Neural crest cell (in vitro differentiated cells): Measurements from ENCODE around the gene WIPF2. TPM values are rescaled to one million over a fixed set of nuclear protein-coding genes. Genes with fewer than 3 reads are reported as not detected.
A peak's percentile ranks its signal among the peaks of the same experiment; 100 is the strongest.

Experiments used
- DNase-seq: peaks from one replicate; pipeline ENCODE4 v3.0.0; 2021; ENCODE audit warnings: low read depth, mixed read lengths, low spot score
- H3K27ac Mint-ChIP-seq: one replicate; pipeline ENCODE4 v1.8.0; 2021; ENCODE audit warnings: mild to moderate bottlenecking, mixed read lengths; ENCODE audit not compliant: unreplicated experiment
- H3K27me3 Mint-ChIP-seq: 2 replicates; pipeline ENCODE4 v1.8.0; 2021; ENCODE audit warnings: low read depth, mild to moderate bottlenecking, mixed read lengths
- H3K36me3 Mint-ChIP-seq: 2 replicates; pipeline ENCODE4 v1.8.0; 2021; ENCODE audit warnings: low read depth, mild to moderate bottlenecking, mixed read lengths
- H3K4me1 Mint-ChIP-seq: 2 replicates; pipeline ENCODE4 v1.8.0; 2021; ENCODE audit warnings: mixed read lengths
- H3K4me3 Mint-ChIP-seq: one replicate; pipeline ENCODE4 v1.8.0; 2021; ENCODE audit warnings: mild to moderate bottlenecking, mixed read lengths
- H3K9me3 Mint-ChIP-seq: 2 replicates; pipeline ENCODE4 v1.8.0; 2021; ENCODE audit warnings: mixed read lengths
- total RNA-seq: library from RNA; stranded (reverse); gene quantifications from 2 replicates; pipeline ENCODE4 v1.2.1, GENCODE V29; 2021
- TF ChIP-seq, protein P1 (sequence below): fragments of 200-600 bp; sonication (generic); conservative IDR thresholded peaks from 2 replicates; pipeline ENCODE4 v1.5.0; 2021; ENCODE audit warnings: antibody characterized with exemption, mild to moderate bottlenecking

The WIPF2 gene
- total RNA-seq, 1 donor from 2014 or later = 28.7 TPM

DNA sequence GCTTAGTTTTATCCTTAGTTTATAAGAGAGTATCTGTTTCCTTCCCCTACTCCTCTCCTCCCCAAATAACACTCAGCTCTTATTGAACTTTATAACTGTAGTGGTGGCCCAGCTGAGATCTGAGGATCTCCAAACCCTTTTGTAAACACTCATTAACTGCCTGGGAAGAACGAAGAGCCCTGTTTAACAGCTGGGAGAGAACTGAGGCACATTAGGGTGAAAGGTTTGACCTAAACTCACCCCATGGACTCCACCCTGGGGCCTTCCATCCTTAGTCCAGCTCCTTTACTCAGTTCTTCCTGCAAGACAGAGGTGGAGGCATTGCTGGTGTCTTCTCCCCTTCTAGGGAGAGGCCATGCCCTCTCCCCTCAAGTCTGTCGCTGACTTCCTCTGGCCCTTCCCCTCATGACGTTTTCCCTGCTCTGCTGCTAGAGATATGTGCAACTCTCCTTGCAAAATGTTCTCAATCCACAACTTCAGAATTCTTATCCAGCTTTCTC, 88.7 kb downstream of the WIPF2 start:
- TF ChIP-seq, protein P1, sequence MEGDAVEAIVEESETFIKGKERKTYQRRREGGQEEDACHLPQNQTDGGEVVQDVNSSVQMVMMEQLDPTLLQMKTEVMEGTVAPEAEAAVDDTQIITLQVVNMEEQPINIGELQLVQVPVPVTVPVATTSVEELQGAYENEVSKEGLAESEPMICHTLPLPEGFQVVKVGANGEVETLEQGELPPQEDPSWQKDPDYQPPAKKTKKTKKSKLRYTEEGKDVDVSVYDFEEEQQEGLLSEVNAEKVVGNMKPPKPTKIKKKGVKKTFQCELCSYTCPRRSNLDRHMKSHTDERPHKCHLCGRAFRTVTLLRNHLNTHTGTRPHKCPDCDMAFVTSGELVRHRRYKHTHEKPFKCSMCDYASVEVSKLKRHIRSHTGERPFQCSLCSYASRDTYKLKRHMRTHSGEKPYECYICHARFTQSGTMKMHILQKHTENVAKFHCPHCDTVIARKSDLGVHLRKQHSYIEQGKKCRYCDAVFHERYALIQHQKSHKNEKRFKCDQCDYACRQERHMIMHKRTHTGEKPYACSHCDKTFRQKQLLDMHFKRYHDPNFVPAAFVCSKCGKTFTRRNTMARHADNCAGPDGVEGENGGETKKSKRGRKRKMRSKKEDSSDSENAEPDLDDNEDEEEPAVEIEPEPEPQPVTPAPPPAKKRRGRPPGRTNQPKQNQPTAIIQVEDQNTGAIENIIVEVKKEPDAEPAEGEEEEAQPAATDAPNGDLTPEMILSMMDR = no peak
- no peak overlapping the region for H3K27ac Mint-ChIP-seq
- H3K27me3 Mint-ChIP-seq = no peaks in the 10 kb centered on the region
- no peaks in the 10 kb centered on the region for H3K9me3 Mint-ChIP-seq
- peaks cover 22% of the 10 kb centered on the region for H3K4me1 Mint-ChIP-seq
- DNase-seq = no peak
- no peaks in the 10 kb centered on the region for H3K36me3 Mint-ChIP-seq
- no peak overlapping the region for H3K4me3 Mint-ChIP-seq

DNA sequence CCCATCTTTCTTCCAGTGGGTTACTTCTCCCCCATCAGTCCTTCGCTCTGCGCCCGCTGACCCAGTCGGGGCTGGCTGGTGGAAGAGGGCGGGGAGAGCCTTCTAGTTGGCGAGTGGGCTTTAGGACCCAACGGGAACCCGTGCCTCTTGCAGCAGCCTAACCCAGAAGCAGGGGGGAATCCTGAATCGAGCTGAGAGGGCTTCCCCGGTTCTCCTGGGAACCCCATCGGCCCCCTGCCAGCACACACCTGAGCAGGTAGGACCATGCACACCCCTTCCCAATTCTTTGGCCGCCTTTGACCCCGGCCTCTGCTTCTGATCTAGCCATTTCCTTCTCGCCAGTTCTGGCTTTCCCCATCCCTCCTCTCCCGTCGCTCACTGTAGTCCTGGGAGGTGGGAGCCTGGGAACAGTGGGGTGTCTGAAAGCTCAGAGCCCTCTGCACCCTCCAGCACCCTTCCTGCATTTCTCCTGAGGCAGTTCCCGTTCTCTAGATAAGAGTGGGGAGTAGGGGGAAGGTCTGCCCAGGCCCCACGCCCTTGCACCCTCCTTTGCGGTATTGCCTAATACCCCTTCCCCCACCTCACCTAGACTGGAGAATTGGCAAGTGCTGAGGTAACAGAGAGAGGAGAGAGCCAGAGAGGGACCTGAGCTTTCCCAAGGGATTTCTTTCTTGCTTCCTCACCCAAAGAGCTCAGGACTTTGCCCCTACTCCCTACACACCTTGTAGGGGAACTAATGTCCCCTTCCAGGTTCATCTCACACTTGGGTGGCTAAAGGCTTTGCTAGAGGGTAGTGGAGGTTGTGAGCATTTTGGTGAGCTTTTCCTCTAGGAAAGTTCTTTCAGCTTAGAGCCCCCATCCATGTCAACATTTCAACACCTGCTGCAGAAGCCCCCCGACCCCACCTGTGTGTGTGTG, 90.2 kb downstream of the WIPF2 start, which contains the start of gene RARA:
Gene RARA, plus strand, starts transcription at position 150 of the 918 bp plus-strand sequence. CDS start 22,039 bp downstream, outside the sequence.
- Mint-ChIP-seq H3K9me3 (no peaks in the 10 kb centered on the region), H3K36me3 (no peaks in the 10 kb centered on the region), H3K27ac (peak within 1 kb of the TSS; percentile 36)

DNA sequence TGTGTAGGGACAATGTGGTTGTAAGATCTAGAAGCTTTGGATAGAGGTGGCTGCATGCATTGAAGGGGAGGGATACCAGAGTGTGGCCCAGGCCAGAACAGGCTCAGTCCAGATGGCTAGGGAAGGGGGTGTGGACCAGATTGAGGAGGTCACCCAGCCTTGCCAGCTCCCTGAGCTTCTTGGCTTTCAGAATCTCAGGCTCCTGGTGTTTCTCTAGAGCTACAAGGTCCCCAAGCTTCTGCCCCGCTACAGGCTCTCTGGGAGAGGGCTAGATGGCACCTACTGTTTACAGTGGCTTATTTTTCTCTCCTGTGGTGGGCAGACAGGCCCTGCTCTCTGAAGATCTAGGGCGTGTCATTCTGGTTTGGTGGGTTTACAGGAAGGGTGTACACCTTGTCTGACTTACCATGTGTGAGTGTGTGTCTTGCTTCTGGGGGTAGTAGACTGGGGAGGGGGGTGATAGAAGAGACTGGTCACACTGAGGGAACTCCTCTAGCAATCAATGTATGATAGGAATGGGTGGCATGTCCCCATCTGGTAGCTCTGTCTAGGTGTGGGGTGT, 90.9 kb downstream of the WIPF2 start:
- H3K27ac Mint-ChIP-seq = no peak overlapping the region
- no peaks in the 10 kb centered on the region for H3K9me3 Mint-ChIP-seq
- H3K27me3 Mint-ChIP-seq = no peaks in the 10 kb centered on the region
- TF ChIP-seq, protein P1 = no peak
- H3K4me3 Mint-ChIP-seq = peak overlapping the region; percentile 72
- no peak for DNase-seq
- peaks cover 25% of the 10 kb centered on the region for H3K4me1 Mint-ChIP-seq
- no peaks in the 10 kb centered on the region for H3K36me3 Mint-ChIP-seq

More for the DNA sequence above, 90.2 kb downstream of the WIPF2 start, which contains the start of gene RARA:
- Mint-ChIP-seq H3K4me1 (peaks cover 21% of the 10 kb centered on the region), H3K4me3 (peak within 1 kb of the TSS; percentile 72), H3K27me3 (no peaks in the 10 kb centered on the region)
- DNase-seq = peak; percentile 50
- TF ChIP-seq, protein P1 = no peak

DNA sequence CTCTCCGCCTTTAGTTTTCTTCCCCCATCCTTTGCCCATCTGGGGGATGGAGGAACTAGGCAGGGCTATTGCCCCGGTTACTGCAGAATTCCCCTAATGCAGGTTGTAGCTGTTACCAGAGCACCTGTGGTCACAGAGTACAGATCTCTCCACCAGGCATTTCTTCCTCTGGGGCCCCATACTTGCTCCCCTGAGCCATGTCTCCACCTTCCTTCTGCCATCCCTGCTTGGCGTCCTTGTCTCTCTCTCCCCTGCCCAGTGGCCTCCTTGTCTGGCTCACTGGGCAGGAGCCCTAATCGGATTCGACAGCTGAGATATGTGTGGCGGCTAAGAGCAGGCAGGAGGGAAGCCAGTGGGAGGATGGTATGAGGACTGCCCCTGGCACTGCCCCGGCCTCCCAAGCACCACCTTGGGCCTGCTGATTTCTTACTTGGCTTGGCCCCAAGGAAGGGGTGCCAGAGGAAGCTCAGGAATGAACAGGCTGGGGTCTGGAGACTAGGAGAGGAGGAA, 91.8 kb downstream of the WIPF2 start:
- TF ChIP-seq, protein P1 = no peak
- no peaks in the 10 kb centered on the region for H3K36me3 Mint-ChIP-seq
- DNase-seq = no peak
- H3K27ac Mint-ChIP-seq = no peak overlapping the region
- H3K4me3 Mint-ChIP-seq = peak overlapping the region; percentile 33
- H3K27me3 Mint-ChIP-seq = no peaks in the 10 kb centered on the region
- peaks cover 28% of the 10 kb centered on the region for H3K4me1 Mint-ChIP-seq
- no peaks in the 10 kb centered on the region for H3K9me3 Mint-ChIP-seq

DNA sequence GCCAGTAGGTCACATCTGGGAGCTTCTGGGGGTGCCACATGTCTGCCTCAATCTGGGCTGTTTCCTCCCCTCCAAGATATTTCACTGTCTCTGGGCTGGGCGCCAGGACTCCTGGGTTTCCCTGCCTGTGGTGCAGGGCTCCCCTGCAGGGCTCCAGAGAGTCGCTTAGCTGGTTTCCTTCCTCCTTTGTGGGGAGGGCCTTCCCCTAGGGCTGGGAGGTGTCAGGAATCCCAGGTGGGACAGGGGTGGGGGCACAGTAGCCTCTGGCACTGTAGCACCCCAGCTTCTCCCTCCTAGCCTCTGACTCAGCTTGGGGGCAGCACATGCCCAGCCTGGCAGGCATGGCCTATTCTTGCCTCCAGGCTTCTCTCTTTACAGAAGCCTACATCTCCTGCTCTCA, 92.5 kb downstream of the WIPF2 start:
- no peak overlapping the region for H3K27ac Mint-ChIP-seq

More for the DNA sequence above, 92.5 kb downstream of the WIPF2 start:
- TF ChIP-seq, protein P1 = no peak
- no peak for DNase-seq
- no peaks in the 10 kb centered on the region for H3K9me3 Mint-ChIP-seq
- H3K4me1 Mint-ChIP-seq = peaks cover 34% of the 10 kb centered on the region
- H3K4me3 Mint-ChIP-seq = peak overlapping the region; percentile 12
- H3K27me3 Mint-ChIP-seq = peaks cover 5% of the 10 kb centered on the region
- H3K36me3 Mint-ChIP-seq = no peaks in the 10 kb centered on the region
